Measurements from ENCODE around the gene GNAQ.

GNAQ gene

DNA sequence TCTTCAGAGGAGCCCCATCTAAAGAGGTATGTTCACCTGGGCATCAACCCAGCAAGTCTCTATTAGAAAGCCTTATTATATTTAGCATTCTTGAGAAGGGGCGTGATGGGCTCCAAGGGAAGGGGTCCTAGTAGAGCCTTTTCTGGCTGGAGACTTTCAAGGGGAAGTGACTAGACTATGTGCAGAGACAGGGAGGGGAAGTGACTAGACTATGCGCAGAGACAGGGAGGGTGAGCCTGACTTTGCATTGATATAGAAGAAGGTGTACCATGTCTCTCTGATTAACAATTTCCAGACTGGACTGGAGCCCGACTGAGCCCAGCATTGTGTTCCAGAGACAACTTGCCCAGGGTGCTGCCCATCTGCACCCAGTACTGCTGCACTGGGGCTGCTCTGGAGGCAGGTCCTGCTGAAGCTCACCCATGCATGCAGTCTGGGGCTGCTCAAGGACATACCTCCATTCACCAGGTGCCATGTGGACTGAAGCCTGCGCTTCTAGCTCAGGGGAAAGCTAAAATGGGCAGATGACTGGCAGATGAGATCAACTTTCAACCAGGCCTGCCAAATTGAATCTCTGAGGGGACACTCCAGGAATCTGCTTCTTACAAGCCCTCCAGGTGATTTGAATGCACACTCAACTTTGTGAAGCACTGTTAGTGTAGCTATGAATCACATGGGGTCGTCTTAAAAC, 300.5 kb downstream of the GNAQ start:
- Histone ChIP-seq H3K36me3 (ENCODE audit: control insufficient read depth in 1 of 2, insufficient read depth in 2 of 2, low read length in 2 of 2) (peaks cover 5 to 9% of the 10 kb centered on the region in 2 experiments), H4K8ac (ENCODE audit: low read depth, low read length) (peak overlapping the region; percentile 32), H3K27ac (ENCODE audit: low read depth, low read length) (no peak overlapping the region), H3K4me1 (ENCODE audit: control insufficient read depth in 1 of 2, insufficient read depth in 2 of 2, low read length in 2 of 2) (peaks cover 10% of the 10 kb centered on the region in 2 experiments), H3K79me1 (ENCODE audit: low read length) (peaks cover 5% of the 10 kb centered on the region), H3K9me3 (ENCODE audit: insufficient read depth, low read depth, low read length) (no peaks in the 10 kb centered on the region), H2BK5ac (ENCODE audit: low read depth, low read length, poor library complexity) (no peak overlapping the region), H3K14ac (ENCODE audit: low read length) (peak overlapping the region; percentile 39), H4K91ac (ENCODE audit: low read depth, low read length) (peak overlapping the region; percentile 15), H4K12ac (ENCODE audit: low read depth, low read length) (peak overlapping the region; percentile 27), H3K18ac (ENCODE audit: low read length) (peak overlapping the region; percentile 54), H2AK5ac (ENCODE audit: low read length) (no peak overlapping the region), H3K4ac (ENCODE audit: low read depth, low read length) (peak overlapping the region; percentile 9), H3K9ac (ENCODE audit: low read length) (no peak overlapping the region), H3K4me3 (ENCODE audit: low read depth, low read length) (no peak overlapping the region), H3K23ac (ENCODE audit: low read length) (peak overlapping the region; percentile 7), H2AFZ (ENCODE audit: insufficient read depth, low read length, poor library complexity) (no peak overlapping the region), H2BK12ac (ENCODE audit: low read length) (peak overlapping the region; percentile 2), H3K79me2 (ENCODE audit: control insufficient read depth, insufficient read depth, low read length, poor library complexity) (no peaks in the 10 kb centered on the region), H3K27me3 (ENCODE audit: insufficient read depth, low read length) (no peaks in the 10 kb centered on the region), H3K4me2 (ENCODE audit: low read length) (no peak overlapping the region), H2BK120ac (ENCODE audit: insufficient read depth, low read length, poor library complexity) (no peak overlapping the region)
- no CpG with 5 or more reads among the region's 5 CpGs for WGBS (ENCODE audit: extremely low coverage, insufficient coverage, insufficient read length)
- DNase-seq, result no peak

GRCh38 chr9:77729177-77729576, 302.4 kb downstream of the GNAQ start:
- Histone ChIP-seq H2BK12ac (ENCODE audit: low read length) (no peak overlapping the region), H3K9ac (ENCODE audit: low read length) (no peak overlapping the region), H3K23ac (ENCODE audit: low read length) (no peak overlapping the region), H3K4me2 (ENCODE audit: low read length) (no peak overlapping the region), H4K8ac (ENCODE audit: low read depth, low read length) (no peak overlapping the region), H4K12ac (ENCODE audit: low read depth, low read length) (no peak overlapping the region), H3K4me3 (ENCODE audit: low read depth, low read length) (no peak overlapping the region), H3K18ac (ENCODE audit: low read length) (no peak overlapping the region), H3K27ac (ENCODE audit: low read depth, low read length) (no peak overlapping the region), H3K4ac (ENCODE audit: low read depth, low read length) (no peak overlapping the region), H3K36me3 (ENCODE audit: control insufficient read depth in 1 of 2, insufficient read depth in 2 of 2, low read length in 2 of 2) (peaks cover 5 to 13% of the 10 kb centered on the region in 2 experiments), H2BK120ac (ENCODE audit: insufficient read depth, low read length, poor library complexity) (no peak overlapping the region), H3K79me2 (ENCODE audit: control insufficient read depth, insufficient read depth, low read length, poor library complexity) (no peaks in the 10 kb centered on the region), H2AFZ (ENCODE audit: insufficient read depth, low read length, poor library complexity) (no peak overlapping the region), H3K79me1 (ENCODE audit: low read length) (peaks cover 3% of the 10 kb centered on the region), H3K4me1 (ENCODE audit: control insufficient read depth in 1 of 2, insufficient read depth in 2 of 2, low read length in 2 of 2) (peaks cover 5 to 6% of the 10 kb centered on the region in 2 experiments), H3K9me3 (ENCODE audit: insufficient read depth, low read depth, low read length) (no peaks in the 10 kb centered on the region), H2AK5ac (ENCODE audit: low read length) (no peak overlapping the region), H3K14ac (ENCODE audit: low read length) (no peak overlapping the region), H2BK5ac (ENCODE audit: low read depth, low read length, poor library complexity) (no peak overlapping the region), H3K27me3 (ENCODE audit: insufficient read depth, low read length) (no peaks in the 10 kb centered on the region), H4K91ac (ENCODE audit: low read depth, low read length) (no peak overlapping the region)
- DNase-seq, result no peak
- no CpG with 5 or more reads among the region's 1 CpG for WGBS (ENCODE audit: extremely low coverage, insufficient coverage, insufficient read length)

DNA sequence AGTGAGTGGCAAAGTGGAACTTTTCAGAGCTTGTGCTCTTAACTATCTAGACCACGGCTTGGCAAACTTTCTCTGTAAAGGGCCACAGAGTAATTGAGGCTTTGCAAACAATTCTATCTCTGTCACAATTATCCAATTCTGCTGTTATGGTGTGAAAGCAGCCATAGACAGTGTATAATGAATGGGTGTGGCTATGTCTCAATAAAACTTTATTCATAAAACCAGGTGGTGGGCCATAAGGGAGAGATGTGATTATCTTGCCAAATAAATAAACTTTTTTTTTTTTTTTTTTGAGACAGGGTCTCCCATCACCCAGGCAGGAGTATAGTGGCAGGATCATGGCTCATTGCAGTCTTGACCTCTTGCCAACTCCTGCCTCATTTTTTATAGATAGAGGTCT, 304.8 kb downstream of the GNAQ start:
- Histone ChIP-seq H3K36me3 (ENCODE audit: control insufficient read depth in 1 of 2, insufficient read depth in 2 of 2, low read length in 2 of 2) (peaks cover 5 to 13% of the 10 kb centered on the region in 2 experiments), H2AFZ (ENCODE audit: insufficient read depth, low read length, poor library complexity) (no peak overlapping the region), H3K9ac (ENCODE audit: low read length) (no peak overlapping the region), H3K9me3 (ENCODE audit: insufficient read depth, low read depth, low read length) (no peaks in the 10 kb centered on the region), H3K27ac (ENCODE audit: low read depth, low read length) (no peak overlapping the region), H2BK5ac (ENCODE audit: low read depth, low read length, poor library complexity) (no peak overlapping the region), H4K12ac (ENCODE audit: low read depth, low read length) (no peak overlapping the region), H3K14ac (ENCODE audit: low read length) (no peak overlapping the region), H3K79me2 (ENCODE audit: control insufficient read depth, insufficient read depth, low read length, poor library complexity) (no peaks in the 10 kb centered on the region), H3K27me3 (ENCODE audit: insufficient read depth, low read length) (no peaks in the 10 kb centered on the region), H3K23ac (ENCODE audit: low read length) (no peak overlapping the region), H4K8ac (ENCODE audit: low read depth, low read length) (no peak overlapping the region), H4K91ac (ENCODE audit: low read depth, low read length) (no peak overlapping the region), H3K4me1 (ENCODE audit: control insufficient read depth in 1 of 2, insufficient read depth in 2 of 2, low read length in 2 of 2) (peaks cover 5 to 6% of the 10 kb centered on the region in 2 experiments), H3K79me1 (ENCODE audit: low read length) (peaks cover 3% of the 10 kb centered on the region), H2BK12ac (ENCODE audit: low read length) (no peak overlapping the region), H3K4me3 (ENCODE audit: low read depth, low read length) (no peak overlapping the region), H2BK120ac (ENCODE audit: insufficient read depth, low read length, poor library complexity) (no peak overlapping the region), H3K4me2 (ENCODE audit: low read length) (no peak overlapping the region), H3K4ac (ENCODE audit: low read depth, low read length) (no peak overlapping the region), H3K18ac (ENCODE audit: low read length) (no peak overlapping the region), H2AK5ac (ENCODE audit: low read length) (no peak overlapping the region)
- no peak for DNase-seq
- no CpG with 5 or more reads among the region's 1 CpG for WGBS (ENCODE audit: extremely low coverage, insufficient coverage, insufficient read length)

- no peak overlapping the region for H2BK120ac ChIP-seq (ENCODE audit: insufficient read depth, low read length, poor library complexity)
- no peak overlapping the region for H3K4ac ChIP-seq (ENCODE audit: low read depth, low read length)
- H2BK12ac ChIP-seq (ENCODE audit: low read length), result no peak overlapping the region
- no peaks in the 10 kb centered on the region for H3K27me3 ChIP-seq (ENCODE audit: insufficient read depth, low read length)
- H3K4me2 ChIP-seq (ENCODE audit: low read length), result no peak overlapping the region
- H2BK5ac ChIP-seq (ENCODE audit: low read depth, low read length, poor library complexity), result no peak overlapping the region
- peaks cover 3% of the 10 kb centered on the region for H3K79me1 ChIP-seq (ENCODE audit: low read length)
- no peak overlapping the region for H2AFZ ChIP-seq (ENCODE audit: insufficient read depth, low read length, poor library complexity)
- H3K79me2 ChIP-seq (ENCODE audit: control insufficient read depth, insufficient read depth, low read length, poor library complexity), result no peaks in the 10 kb centered on the region
- no peak overlapping the region for H4K8ac ChIP-seq (ENCODE audit: low read depth, low read length)
- H3K9me3 ChIP-seq (ENCODE audit: insufficient read depth, low read depth, low read length), result no peaks in the 10 kb centered on the region
- peaks cover 5 to 12% of the 10 kb centered on the region in 2 experiments for H3K36me3 ChIP-seq (ENCODE audit: control insufficient read depth in 1 of 2, insufficient read depth in 2 of 2, low read length in 2 of 2)
- H4K91ac ChIP-seq (ENCODE audit: low read depth, low read length), result no peak overlapping the region
- H3K4me3 ChIP-seq (ENCODE audit: low read depth, low read length), result no peak overlapping the region
- peaks cover 4% of the 10 kb centered on the region in 2 experiments for H3K4me1 ChIP-seq (ENCODE audit: control insufficient read depth in 1 of 2, insufficient read depth in 2 of 2, low read length in 2 of 2)
- no peak overlapping the region for H4K12ac ChIP-seq (ENCODE audit: low read depth, low read length)
- H3K9ac ChIP-seq (ENCODE audit: low read length), result no peak overlapping the region
- no peak overlapping the region for H3K23ac ChIP-seq (ENCODE audit: low read length)
- no peak overlapping the region for H3K27ac ChIP-seq (ENCODE audit: low read depth, low read length)
- DNase-seq, result no peak
- H3K14ac ChIP-seq (ENCODE audit: low read length), result no peak overlapping the region
- H2AK5ac ChIP-seq (ENCODE audit: low read length), result no peak overlapping the region
- H3K18ac ChIP-seq (ENCODE audit: low read length), result no peak overlapping the region
Observed at GRCh38 chr9:77726289-77726688, 305.3 kb downstream of the GNAQ start.
